Activated T-cell treated with anti-CD3 and anti-CD28 coated beads for 4 hours (primary cell): ENCODE results near the gene APBB3.
"Not testable (repeated sequence)": the region's sequence is repeated elsewhere in the genome, so short reads cannot be mapped to it uniquely, and the experiment has no call there.

Experiments used
- DNase-seq: peaks from one replicate; pipeline ENCODE4 v3.0.0-alpha.2; 2020

APBB3 gene

GRCh38 chr5:140564196-140565023, at the start of gene APBB3, which contains the start of gene SLC35A4:
Gene APBB3, minus strand, starts transcription at chr5:140564598. Its CDS starts 353 bp downstream, at chr5:140564245.
Gene SLC35A4, plus strand, starts transcription at chr5:140564828. Its CDS starts 2,342 bp downstream, at chr5:140567170.
- DNase-seq, result peak; percentile 92

GRCh38 chr5:140611020-140611521, 46.7 kb upstream of the APBB3 start:
- DNase-seq, result no peak

- DNase-seq, result no peak
These were observed 44.7 kb upstream of the APBB3 start for GRCh38 chr5:140609126-140609525.

- no peak for DNase-seq
These were observed 44.3 kb upstream of the APBB3 start for GRCh38 chr5:140608722-140609121.

GRCh38 chr5:140607031-140607430, 42.6 kb upstream of the APBB3 start:
- DNase-seq, result no peak

- DNase-seq, result no peak
These were observed 41.5 kb upstream of the APBB3 start for GRCh38 chr5:140605879-140606278.

GRCh38 chr5:140603734-140604133, 39.3 kb upstream of the APBB3 start:
- DNase-seq, result no peak

GRCh38 chr5:140603446-140603698, 39.0 kb upstream of the APBB3 start:
- not testable (repeated sequence) for DNase-seq

- no peak for DNase-seq
These were observed 37.7 kb upstream of the APBB3 start for GRCh38 chr5:140602147-140602546.

GRCh38 chr5:140600096-140600495, 35.7 kb upstream of the APBB3 start:
- no peak for DNase-seq

- no peak for DNase-seq
These were observed 34.4 kb upstream of the APBB3 start for GRCh38 chr5:140598836-140599235.

GRCh38 chr5:140596321-140596741, 31.9 kb upstream of the APBB3 start:
- no peak for DNase-seq

GRCh38 chr5:140595538-140596300, 31.3 kb upstream of the APBB3 start:
- DNase-seq, result no peak

GRCh38 chr5:140594169-140594568, 29.8 kb upstream of the APBB3 start:
- no peak for DNase-seq

GRCh38 chr5:140593070-140593469, 28.7 kb upstream of the APBB3 start:
- DNase-seq, result not testable (repeated sequence)

GRCh38 chr5:140591747-140592372, 27.5 kb upstream of the APBB3 start:
- DNase-seq, result no peak

- no peak for DNase-seq
These were observed 26.5 kb upstream of the APBB3 start for GRCh38 chr5:140590861-140591260.

GRCh38 chr5:140588311-140589070, 24.1 kb upstream of the APBB3 start:
- no peak for DNase-seq

- no peak for DNase-seq
These were observed 23.1 kb upstream of the APBB3 start for GRCh38 chr5:140587495-140587894.

- DNase-seq, result not testable (repeated sequence)
These were observed 14.9 kb upstream of the APBB3 start for GRCh38 chr5:140579188-140579747.

GRCh38 chr5:140576776-140577201, 12.4 kb upstream of the APBB3 start:
- no peak for DNase-seq

- DNase-seq, result no peak
These were observed 10.9 kb upstream of the APBB3 start for GRCh38 chr5:140575309-140575708.
